Esophagus muscularis mucosa (tissue), 4 donors: ENCODE data around the gene CENPX.

Source experiments
- EP300 ChIP-seq: sonication (generic); formaldehyde crosslinking; IDR thresholded peaks from one replicate; pipeline ENCODE4 v1.6.1; 2017; ENCODE audit warnings: antibody characterized with exemption
- POLR2A ChIP-seq: fragments of 450-650 bp; IDR thresholded peaks from one replicate; pipeline ENCODE4 v1.6.1; 2017; ENCODE audit warnings: antibody characterized with exemption, moderate library complexity, mild to moderate bottlenecking, low read depth
- TF ChIP-seq, protein P1 (sequence below), 3 experiments: fragments of 200-600 bp in 2 of 3; fragments of 450-650 bp in 1 of 3; sonication (generic) in 2 of 3; IDR thresholded peaks; one replicate each; pipeline ENCODE4 v1.5.1; 2017 to 2019; ENCODE audit warnings: antibody characterized with exemption in 3 of 3, mild to moderate bottlenecking in 2 of 3, moderate library complexity in 1 of 3

DNA sequence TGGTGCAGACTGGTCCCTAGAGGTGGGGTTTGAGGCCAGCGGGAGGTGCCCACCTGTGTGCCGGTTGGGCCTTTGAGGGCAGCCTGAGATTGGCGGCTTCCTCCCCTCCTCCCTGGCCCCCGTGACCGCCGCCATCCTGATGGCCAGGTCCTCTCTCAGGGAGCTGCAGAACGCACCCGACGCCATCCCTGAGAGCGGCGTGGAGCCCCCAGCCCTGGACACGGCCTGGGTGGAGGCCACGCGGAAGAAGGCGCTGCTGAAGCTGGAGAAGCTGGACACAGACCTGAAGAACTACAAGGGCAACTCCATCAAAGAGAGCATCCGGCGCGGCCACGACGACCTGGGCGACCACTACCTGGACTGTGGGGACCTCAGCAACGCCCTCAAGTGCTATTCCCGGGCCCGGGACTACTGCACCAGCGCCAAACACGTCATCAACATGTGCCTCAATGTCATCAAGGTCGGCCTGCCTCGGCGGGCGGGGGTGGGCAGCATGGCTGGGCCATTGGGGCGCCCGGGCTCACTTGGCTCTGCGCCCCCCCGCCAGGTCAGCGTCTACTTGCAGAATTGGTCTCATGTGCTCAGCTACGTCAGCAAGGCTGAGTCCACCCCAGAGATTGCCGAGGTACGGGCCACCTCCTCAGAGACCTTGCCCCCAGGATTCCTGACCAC is 31.8 kb upstream of the CENPX start:
- TF ChIP-seq, protein P1, sequence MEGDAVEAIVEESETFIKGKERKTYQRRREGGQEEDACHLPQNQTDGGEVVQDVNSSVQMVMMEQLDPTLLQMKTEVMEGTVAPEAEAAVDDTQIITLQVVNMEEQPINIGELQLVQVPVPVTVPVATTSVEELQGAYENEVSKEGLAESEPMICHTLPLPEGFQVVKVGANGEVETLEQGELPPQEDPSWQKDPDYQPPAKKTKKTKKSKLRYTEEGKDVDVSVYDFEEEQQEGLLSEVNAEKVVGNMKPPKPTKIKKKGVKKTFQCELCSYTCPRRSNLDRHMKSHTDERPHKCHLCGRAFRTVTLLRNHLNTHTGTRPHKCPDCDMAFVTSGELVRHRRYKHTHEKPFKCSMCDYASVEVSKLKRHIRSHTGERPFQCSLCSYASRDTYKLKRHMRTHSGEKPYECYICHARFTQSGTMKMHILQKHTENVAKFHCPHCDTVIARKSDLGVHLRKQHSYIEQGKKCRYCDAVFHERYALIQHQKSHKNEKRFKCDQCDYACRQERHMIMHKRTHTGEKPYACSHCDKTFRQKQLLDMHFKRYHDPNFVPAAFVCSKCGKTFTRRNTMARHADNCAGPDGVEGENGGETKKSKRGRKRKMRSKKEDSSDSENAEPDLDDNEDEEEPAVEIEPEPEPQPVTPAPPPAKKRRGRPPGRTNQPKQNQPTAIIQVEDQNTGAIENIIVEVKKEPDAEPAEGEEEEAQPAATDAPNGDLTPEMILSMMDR (IDR thresholded peaks at IDR 0.05), result no peak
- no peak for TF ChIP-seq EP300
- no peak for TF ChIP-seq POLR2A
